ENCODE results near the gene DYNLRB1. TPM values are rescaled to one million over a fixed set of nuclear protein-coding genes. Genes with fewer than 3 reads are reported as not detected.

DYNLRB1 gene
- total RNA-seq, 1 experiment from 2014 or later = 223 TPM

GRCh38 chr20:34564833-34565232, 48.6 kb downstream of the DYNLRB1 start:
- in situ Hi-C loops (cut with HindIII; ENCODE audit: low pct_unique_long_range_greater_than_20kb, low sequenced_read_pairs) = no loop called here
- DNase-seq (ENCODE audit: low read depth, low spot score) = no peak

GRCh38 chr20:34566978-34567891, 51.0 kb downstream of the DYNLRB1 start:
- in situ Hi-C loops (cut with HindIII; ENCODE audit: low pct_unique_long_range_greater_than_20kb, low sequenced_read_pairs) = no loop called here
- DNase-seq (ENCODE audit: low read depth, low spot score) = no peak

- no peak for DNase-seq (ENCODE audit: low read depth, low spot score)
- in situ Hi-C loops (cut with HindIII; ENCODE audit: low pct_unique_long_range_greater_than_20kb, low sequenced_read_pairs) = no loop called here
Measured at GRCh38 chr20:34567892-34568865, 52.0 kb downstream of the DYNLRB1 start.

GRCh38 chr20:34569598-34569997, 53.4 kb downstream of the DYNLRB1 start:
- DNase-seq (ENCODE audit: low read depth, low spot score) = no peak
- in situ Hi-C loops (cut with HindIII; ENCODE audit: low pct_unique_long_range_greater_than_20kb, low sequenced_read_pairs) = no loop called here

GRCh38 chr20:34570859-34571306, 54.7 kb downstream of the DYNLRB1 start:
- in situ Hi-C loops (cut with HindIII; ENCODE audit: low pct_unique_long_range_greater_than_20kb, low sequenced_read_pairs) = no loop called here
- no peak for DNase-seq (ENCODE audit: low read depth, low spot score)

- no peak for DNase-seq (ENCODE audit: low read depth, low spot score)
Measured at GRCh38 chr20:34571753-34572152, 55.5 kb downstream of the DYNLRB1 start.

GRCh38 chr20:34573541-34574300, 57.5 kb downstream of the DYNLRB1 start:
- in situ Hi-C loops (cut with HindIII; ENCODE audit: low pct_unique_long_range_greater_than_20kb, low sequenced_read_pairs) = no loop called here

More at GRCh38 chr20:34571753-34572152, 55.5 kb downstream of the DYNLRB1 start:
- in situ Hi-C loops (cut with HindIII; ENCODE audit: low pct_unique_long_range_greater_than_20kb, low sequenced_read_pairs) = no loop called here

GRCh38 chr20:34574426-34574825, 58.2 kb downstream of the DYNLRB1 start:
- no peak for DNase-seq (ENCODE audit: low read depth, low spot score)
- in situ Hi-C loops (cut with HindIII; ENCODE audit: low pct_unique_long_range_greater_than_20kb, low sequenced_read_pairs) = no loop called here

More at GRCh38 chr20:34573541-34574300, 57.5 kb downstream of the DYNLRB1 start:
- no peak for DNase-seq (ENCODE audit: low read depth, low spot score)

- in situ Hi-C loops (cut with HindIII; ENCODE audit: low pct_unique_long_range_greater_than_20kb, low sequenced_read_pairs) = no loop called here
- DNase-seq (ENCODE audit: low read depth, low spot score) = no peak
Measured at GRCh38 chr20:34574861-34575260, 58.6 kb downstream of the DYNLRB1 start.

GRCh38 chr20:34575271-34575670, 59.0 kb downstream of the DYNLRB1 start:
- in situ Hi-C loops (cut with HindIII; ENCODE audit: low pct_unique_long_range_greater_than_20kb, low sequenced_read_pairs) = no loop called here
- DNase-seq (ENCODE audit: low read depth, low spot score) = no peak

GRCh38 chr20:34575756-34576155, 59.5 kb downstream of the DYNLRB1 start:
- in situ Hi-C loops (cut with HindIII; ENCODE audit: low pct_unique_long_range_greater_than_20kb, low sequenced_read_pairs) = no loop called here
- no peak for DNase-seq (ENCODE audit: low read depth, low spot score)

GRCh38 chr20:34577061-34577460, 60.8 kb downstream of the DYNLRB1 start:
- no peak for DNase-seq (ENCODE audit: low read depth, low spot score)
- in situ Hi-C loops (cut with HindIII; ENCODE audit: low pct_unique_long_range_greater_than_20kb, low sequenced_read_pairs) = no loop called here

- in situ Hi-C loops (cut with HindIII; ENCODE audit: low pct_unique_long_range_greater_than_20kb, low sequenced_read_pairs) = no loop called here
- DNase-seq (ENCODE audit: low read depth, low spot score) = no peak
Measured at GRCh38 chr20:34578025-34578424, 61.8 kb downstream of the DYNLRB1 start.

GRCh38 chr20:34578521-34578920, 62.3 kb downstream of the DYNLRB1 start:
- no peak for DNase-seq (ENCODE audit: low read depth, low spot score)
- in situ Hi-C loops (cut with HindIII; ENCODE audit: low pct_unique_long_range_greater_than_20kb, low sequenced_read_pairs) = no loop called here

GRCh38 chr20:34579191-34579978, 63.2 kb downstream of the DYNLRB1 start:
- in situ Hi-C loops (cut with HindIII; ENCODE audit: low pct_unique_long_range_greater_than_20kb, low sequenced_read_pairs) = no loop called here
- DNase-seq (ENCODE audit: low read depth, low spot score) = peak; percentile 65

GRCh38 chr20:34579979-34580940, 64.0 kb downstream of the DYNLRB1 start:
- in situ Hi-C loops (cut with HindIII; ENCODE audit: low pct_unique_long_range_greater_than_20kb, low sequenced_read_pairs) = no loop called here
- DNase-seq (ENCODE audit: low read depth, low spot score) = no peak
